CD4-positive, alpha-beta T cell treated with Interleukin-2 at 100 ng/mL for 4 hours (primary cell): ENCODE measurements around the gene CTNNA2.

Experiments
- DNase-seq: peaks from one replicate; pipeline ENCODE4 v3.0.0-alpha.2; 2020; ENCODE audit warnings: low spot score

Gene CTNNA2

GRCh38 chr2:80403081-80403480 is 890.2 kb downstream of the CTNNA2 start:
- no peak for DNase-seq

GRCh38 chr2:80407377-80407776 is 894.5 kb downstream of the CTNNA2 start:
- no peak for DNase-seq

GRCh38 chr2:80410346-80410745 is 897.5 kb downstream of the CTNNA2 start:
- DNase-seq = no peak

GRCh38 chr2:80413136-80413535 is 900.3 kb downstream of the CTNNA2 start:
- no peak for DNase-seq

- DNase-seq = no peak
Measured at GRCh38 chr2:80417737-80418136, 904.9 kb downstream of the CTNNA2 start.

GRCh38 chr2:80420530-80421208 is 907.8 kb downstream of the CTNNA2 start:
- no peak for DNase-seq

GRCh38 chr2:80429251-80429650 is 916.4 kb downstream of the CTNNA2 start:
- no peak for DNase-seq

- DNase-seq = no peak
Measured at GRCh38 chr2:80437959-80438358, 925.1 kb downstream of the CTNNA2 start.

GRCh38 chr2:80438686-80439085 is 925.8 kb downstream of the CTNNA2 start:
- DNase-seq = no peak

- no peak for DNase-seq
Measured at GRCh38 chr2:80454628-80455027, 941.8 kb downstream of the CTNNA2 start.

- DNase-seq = no peak
Measured at GRCh38 chr2:80459028-80459427, 946.2 kb downstream of the CTNNA2 start.

- DNase-seq = no peak
Measured at GRCh38 chr2:80461505-80462197, 948.8 kb downstream of the CTNNA2 start.

- no peak for DNase-seq
Measured at GRCh38 chr2:80462654-80463053, 949.8 kb downstream of the CTNNA2 start.

GRCh38 chr2:80464275-80464674 is 951.4 kb downstream of the CTNNA2 start:
- DNase-seq = no peak

GRCh38 chr2:80467262-80467811 is 954.5 kb downstream of the CTNNA2 start:
- DNase-seq = no peak

GRCh38 chr2:80469428-80469827 is 956.6 kb downstream of the CTNNA2 start:
- no peak for DNase-seq

GRCh38 chr2:80473069-80473468 is 960.2 kb downstream of the CTNNA2 start:
- no peak for DNase-seq

GRCh38 chr2:80473796-80474195 is 960.9 kb downstream of the CTNNA2 start:
- DNase-seq = no peak

GRCh38 chr2:80475970-80476369 is 963.1 kb downstream of the CTNNA2 start:
- no peak for DNase-seq

- no peak for DNase-seq
Measured at GRCh38 chr2:80476535-80477117, 963.8 kb downstream of the CTNNA2 start.

GRCh38 chr2:80482276-80482675 is 969.4 kb downstream of the CTNNA2 start:
- no peak for DNase-seq

- DNase-seq = no peak
Measured at GRCh38 chr2:80489717-80490116, 976.9 kb downstream of the CTNNA2 start.

- DNase-seq = no peak
Measured at GRCh38 chr2:80490964-80491363, 978.1 kb downstream of the CTNNA2 start.
